Activated naive CD8-positive, alpha-beta T cell treated with anti-CD3 and anti-CD28 coated beads, Interleukin-2, amount 50 U/mL, for 16 hours (primary cell): Measurements from ENCODE around the gene DDC.

Source experiments
- DNase-seq: peaks from one replicate; pipeline ENCODE4 v3.0.0-alpha.2; 2020; ENCODE audit warnings: low read depth, low spot score

Gene DDC

DNA sequence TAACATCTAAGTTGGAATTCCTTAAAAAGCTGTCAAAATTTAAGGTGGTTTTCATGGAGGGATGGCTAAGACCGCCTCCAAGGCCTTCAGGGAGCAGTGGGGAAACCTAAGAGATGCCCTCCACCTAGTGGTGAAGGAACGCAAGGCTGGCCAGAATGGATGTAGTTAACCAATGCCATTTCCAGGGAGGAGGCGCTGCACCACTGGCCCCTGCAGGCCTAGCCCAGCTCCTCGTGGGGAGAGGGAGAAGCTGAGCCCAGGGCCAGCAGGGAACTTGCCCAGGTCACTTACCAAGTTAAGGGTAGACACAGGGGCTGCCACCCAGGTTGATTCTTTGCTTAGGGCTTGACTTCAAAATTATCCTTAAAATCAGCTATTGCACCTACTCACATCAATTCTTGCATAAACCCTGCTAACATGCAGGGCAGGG is 147.1 kb downstream of the DDC start:
- DNase-seq = peak; percentile 37

DNA sequence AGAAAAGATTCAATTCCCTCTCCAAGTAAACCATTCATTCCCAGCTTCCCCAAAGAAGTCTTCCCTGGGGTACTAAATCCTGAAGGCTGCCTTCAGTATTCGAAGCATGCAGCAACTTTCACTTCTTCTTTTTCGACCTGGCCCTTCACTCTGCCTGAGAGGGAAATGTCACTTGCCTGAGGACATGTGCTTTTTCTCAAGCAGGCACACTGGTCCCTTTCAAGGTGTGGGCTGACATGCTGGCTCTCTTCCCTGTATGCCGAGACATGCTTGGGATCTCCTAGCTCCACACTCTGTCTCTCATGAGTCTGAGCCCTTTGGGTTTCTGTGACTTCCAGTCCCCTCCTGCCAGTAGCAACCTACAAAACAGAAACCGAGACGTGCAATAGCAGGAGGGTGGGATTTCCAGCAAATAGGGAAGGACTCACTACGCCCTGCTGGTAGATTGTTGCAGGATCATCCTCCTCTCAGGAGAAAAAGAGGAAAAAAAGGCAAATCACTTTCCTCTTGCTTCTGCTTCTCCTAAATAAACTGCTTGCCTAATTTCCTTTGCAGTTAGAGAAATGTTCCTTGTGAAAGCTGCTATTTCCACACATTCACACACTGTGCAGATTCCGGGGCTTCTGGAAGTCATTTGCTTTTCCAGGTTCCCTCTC is 148.6 kb downstream of the DDC start:
- no peak for DNase-seq

DNA sequence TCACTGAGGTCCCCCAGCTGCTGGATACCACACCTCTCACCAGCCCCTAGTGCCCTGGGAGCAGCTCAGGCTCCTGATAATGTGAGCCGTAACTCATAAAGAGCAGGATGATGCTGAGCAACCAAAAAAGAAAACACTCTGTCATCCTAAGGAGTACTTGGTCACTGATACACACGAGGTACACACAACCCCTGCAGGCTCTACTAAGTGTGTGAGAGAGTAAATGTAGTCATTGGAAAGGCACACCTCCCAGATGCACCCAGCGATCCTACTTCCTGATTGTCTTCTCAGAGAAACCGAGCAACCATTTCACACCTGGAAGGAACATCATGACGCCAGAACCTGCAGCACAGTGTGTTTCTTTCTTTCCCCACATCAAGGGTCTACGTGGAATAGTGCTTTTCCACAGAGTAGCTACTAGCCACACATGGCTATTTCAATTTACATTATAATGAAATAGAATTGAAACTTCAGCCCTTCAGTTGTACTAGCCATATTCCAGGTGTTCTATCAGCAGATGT is 149.3 kb downstream of the DDC start:
- no peak for DNase-seq

DNA sequence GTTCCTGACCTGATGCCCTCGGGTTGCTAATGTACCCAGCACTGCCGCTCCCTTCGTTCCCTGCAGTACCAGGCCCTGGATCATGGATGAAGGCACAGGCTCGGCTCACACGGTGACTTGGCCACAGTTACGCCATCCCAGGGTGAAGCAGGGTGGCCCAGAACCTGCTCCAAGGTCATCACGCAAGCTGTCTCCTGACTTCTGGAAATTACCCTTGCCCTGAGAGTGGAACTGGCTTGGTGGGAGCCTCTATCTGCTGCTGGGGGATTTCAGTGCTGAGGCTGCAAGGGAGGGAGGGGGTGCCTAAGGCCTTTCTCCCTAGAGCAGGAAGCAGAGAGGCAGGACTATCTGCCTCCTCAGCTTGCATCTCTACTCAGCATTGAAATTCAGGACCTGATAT is 151.6 kb downstream of the DDC start:
- no peak for DNase-seq

DNA sequence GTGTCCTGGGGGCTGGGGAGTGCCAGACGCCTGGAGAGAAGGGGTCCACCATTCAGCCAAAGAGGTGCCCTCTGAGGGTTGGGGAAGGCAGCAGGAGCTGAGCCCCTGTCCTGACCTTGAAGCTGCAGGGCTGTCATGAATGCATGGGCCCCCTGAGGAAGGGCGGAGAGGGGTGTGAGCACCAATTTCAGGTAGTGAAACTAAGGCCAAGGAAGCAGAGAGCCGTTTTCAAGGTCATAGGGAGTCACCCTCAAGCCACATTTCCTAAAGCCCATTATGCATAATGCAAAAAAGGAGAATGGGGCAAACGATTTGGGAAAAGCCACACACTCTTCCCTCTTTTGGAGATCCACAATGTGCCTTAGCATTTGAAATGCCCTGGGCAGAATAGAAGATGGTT is 152.2 kb downstream of the DDC start:
- no peak for DNase-seq

DNA sequence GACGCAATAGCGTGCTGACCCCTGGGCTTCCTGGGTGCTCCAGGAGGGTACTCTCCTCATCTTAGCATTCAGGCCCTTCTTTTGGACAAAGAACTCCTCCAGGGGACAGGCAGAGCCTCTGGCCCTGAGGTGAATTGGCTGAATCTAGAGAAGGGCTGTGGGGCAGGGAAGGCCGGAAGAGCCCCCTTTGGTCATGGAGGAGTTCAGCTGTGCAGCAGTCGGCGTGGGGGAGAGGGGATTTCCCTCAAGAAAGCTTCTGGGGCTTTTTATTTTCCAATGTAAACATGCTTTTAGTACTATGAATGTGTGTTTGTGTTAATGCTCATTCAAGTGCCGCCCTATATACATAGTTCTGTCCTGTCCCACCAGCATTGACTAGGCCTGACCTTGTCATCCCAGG is 153.9 kb downstream of the DDC start:
- no peak for DNase-seq

DNA sequence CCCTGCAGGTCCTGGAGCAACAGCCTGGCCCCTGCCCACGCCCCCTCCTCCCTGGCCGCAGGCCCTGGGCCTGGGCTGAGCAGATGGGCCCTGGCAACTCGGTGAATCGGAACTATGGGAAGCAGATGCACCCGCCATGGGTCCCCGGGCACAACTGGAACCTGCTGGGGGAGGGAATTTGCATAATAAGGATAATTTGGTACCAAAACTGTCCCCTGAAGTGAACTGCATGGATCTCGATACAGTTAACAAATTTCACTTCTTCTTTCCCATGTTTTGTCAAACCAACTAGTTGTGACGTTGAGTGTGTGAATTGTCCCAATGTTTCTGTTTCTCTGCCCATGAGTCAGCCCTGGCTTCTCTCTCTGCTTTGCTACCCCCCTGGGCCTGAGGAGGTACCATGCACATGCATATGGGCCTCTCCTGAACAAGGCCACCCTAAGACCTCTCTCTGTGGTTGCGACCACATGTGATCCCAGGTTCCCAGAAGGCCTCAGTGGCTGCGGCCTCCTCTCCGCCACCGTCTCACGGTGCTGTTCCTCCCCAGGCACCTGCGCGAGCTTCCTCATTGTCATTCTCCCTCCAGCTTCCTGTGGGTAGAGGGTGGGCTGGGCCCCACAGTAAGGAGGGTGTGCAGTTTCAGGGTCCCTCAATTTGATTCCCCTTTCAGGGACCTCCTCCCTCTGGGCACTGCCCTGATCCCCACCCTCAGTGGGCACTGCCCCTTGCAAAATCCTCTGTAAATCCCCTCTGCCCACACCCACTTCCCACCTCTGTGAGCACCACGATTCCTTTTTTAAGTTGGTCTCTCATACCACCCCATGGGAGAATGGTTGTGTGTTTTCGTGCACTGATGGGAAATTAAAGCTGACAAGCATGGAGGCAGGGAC is 155.1 kb downstream of the DDC start:
- no peak for DNase-seq
